DND-41 (cell line): ENCODE results near the gene ZNF28.
"Not testable (repeated sequence)": the region's sequence is repeated elsewhere in the genome, so short reads cannot be mapped to it uniquely, and the experiment has no call there.

Source experiments
- CTCF ChIP-seq: IDR thresholded peaks from 2 replicates; pipeline ENCODE4 v1.5.1; 2012; ENCODE audit warnings: borderline replicate concordance, low read length, moderate library complexity, mild to moderate bottlenecking; ENCODE audit not compliant: poor library complexity, severe bottlenecking; ENCODE audit errors: extremely low read depth
- EZH2 ChIP-seq: IDR thresholded peaks from 3 replicates; pipeline ENCODE4 v1.6.1; 2012; ENCODE audit warnings: borderline replicate concordance, low read depth, mild to moderate bottlenecking, moderate library complexity, low read length, inconsistent platforms; ENCODE audit not compliant: severe bottlenecking

- TF ChIP-seq CTCF, EZH2: not testable (repeated sequence)
Observed at GRCh38 chr19:52829866-52830265, 8.4 kb upstream of the ZNF28 start.
